CD4-positive, alpha-beta T cell treated with Interleukin-21 for 1 hour (primary cell): ENCODE data around the gene CLSTN1.

ENCODE experiments used
- DNase-seq: peaks from one replicate; pipeline ENCODE4 v3.0.0-alpha.2; 2020

CLSTN1 gene

GRCh38 chr1:9850442-9851162, 26.8 kb upstream of the CLSTN1 start:
- DNase-seq, result no peak

GRCh38 chr1:9849691-9850441, 26.1 kb upstream of the CLSTN1 start:
- peak; percentile 34 for DNase-seq

GRCh38 chr1:9848022-9848421, 24.3 kb upstream of the CLSTN1 start:
- DNase-seq, result no peak

- no peak for DNase-seq
Observed at GRCh38 chr1:9847269-9847668, 23.5 kb upstream of the CLSTN1 start.

- no peak for DNase-seq
Observed at GRCh38 chr1:9846611-9847171, 22.9 kb upstream of the CLSTN1 start.

- no peak for DNase-seq
Observed at GRCh38 chr1:9845914-9846313, 22.1 kb upstream of the CLSTN1 start.

GRCh38 chr1:9844756-9845155, 21.0 kb upstream of the CLSTN1 start:
- DNase-seq, result no peak

- DNase-seq, result no peak
Observed at GRCh38 chr1:9844106-9844505, 20.3 kb upstream of the CLSTN1 start.

GRCh38 chr1:9843576-9843945, 19.8 kb upstream of the CLSTN1 start:
- DNase-seq, result no peak

- no peak for DNase-seq
Observed at GRCh38 chr1:9842781-9843575, 19.2 kb upstream of the CLSTN1 start.

GRCh38 chr1:9842073-9842711, 18.4 kb upstream of the CLSTN1 start:
- DNase-seq, result no peak

- no peak for DNase-seq
Observed at GRCh38 chr1:9841460-9841859, 17.7 kb upstream of the CLSTN1 start.

- no peak for DNase-seq
Observed at GRCh38 chr1:9840176-9840575, 16.4 kb upstream of the CLSTN1 start.

GRCh38 chr1:9838946-9839345, 15.2 kb upstream of the CLSTN1 start:
- no peak for DNase-seq

- DNase-seq, result no peak
Observed at GRCh38 chr1:9836632-9836960, 12.8 kb upstream of the CLSTN1 start.

GRCh38 chr1:9835758-9836631, 12.2 kb upstream of the CLSTN1 start:
- no peak for DNase-seq

GRCh38 chr1:9835404-9835757, 11.6 kb upstream of the CLSTN1 start:
- DNase-seq, result no peak

- no peak for DNase-seq
Observed at GRCh38 chr1:9833632-9834031, 9.9 kb upstream of the CLSTN1 start.

GRCh38 chr1:9827558-9828185, 3.9 kb upstream of the CLSTN1 start:
- DNase-seq, result no peak

GRCh38 chr1:9826616-9827015, 2.9 kb upstream of the CLSTN1 start:
- DNase-seq, result no peak

GRCh38 chr1:9826087-9826486, 2.3 kb upstream of the CLSTN1 start:
- DNase-seq, result no peak
